CD4-positive, alpha-beta memory T cell (primary cell): ENCODE results near the gene GUSB. TPM values are rescaled to one million over a fixed set of nuclear protein-coding genes. Genes with fewer than 3 reads are reported as not detected.
"Not testable (repeated sequence)": the region's sequence is repeated elsewhere in the genome, so short reads cannot be mapped to it uniquely, and the experiment has no call there.

Experiments
- CTCF ChIA-PET: fragments of 350-600 bp; sonication (Branson Sonifier 250); formaldehyde crosslinking; loops from one replicate; lab custom pipeline; 2021; ENCODE audit warnings: inconsistent platforms; ENCODE audit not compliant: partially characterized antibody; lab: Charles Lee
- POLR2A ChIA-PET: fragments of 350-600 bp; sonication (Branson Sonifier 250); formaldehyde crosslinking; loops from one replicate; lab custom pipeline; 2021; ENCODE audit not compliant: partially characterized antibody; lab: Charles Lee
- DNase-seq, 5 donors: peaks; one replicate each; pipeline versions ENCODE4 v3.0.0 to v3.0.0-alpha.2; 2020 to 2022; ENCODE audit warnings: mixed read lengths in 1 of 5
- H3K27ac ChIP-seq: one replicate; pipeline ENCODE4 v1.7.0; 2013; ENCODE audit warnings: low read depth, low read length
- H3K27me3 ChIP-seq: 2 replicates; pipeline ENCODE4 v1.7.0; 2013; ENCODE audit warnings: mild to moderate bottlenecking, low read length, moderate library complexity; ENCODE audit not compliant: insufficient read depth
- H3K36me3 ChIP-seq: 2 replicates; pipeline ENCODE4 v1.7.0; 2013; ENCODE audit warnings: mild to moderate bottlenecking, low read length, moderate library complexity; ENCODE audit not compliant: insufficient read depth
- H3K4me1 ChIP-seq: 2 replicates; pipeline ENCODE4 v1.7.0; 2013; ENCODE audit warnings: mild to moderate bottlenecking, low read length, moderate library complexity; ENCODE audit not compliant: insufficient read depth
- H3K4me3 ChIP-seq, 2 donors: one replicate each; pipeline ENCODE4 v1.7.0; 2013; ENCODE audit warnings: low read length in 2 of 2, mild to moderate bottlenecking in 1 of 2
- H3K9me3 ChIP-seq, 2 donors: one replicate each; pipeline ENCODE4 v1.7.0; 2013; ENCODE audit warnings: low read length in 2 of 2, control low read depth in 1 of 2; ENCODE audit not compliant: control insufficient read depth in 1 of 2
- H3K27ac Mint-ChIP-seq, 7 donors: one replicate each; pipeline ENCODE4 v1.8.0; 2020 to 2021; ENCODE audit warnings: mixed read lengths in 7 of 7, mild to moderate bottlenecking in 6 of 7, inconsistent platforms in 3 of 7, moderate library complexity in 3 of 7
- H3K27me3 Mint-ChIP-seq, 2 donors: one replicate each; pipeline ENCODE4 v1.8.0; 2020 to 2021; ENCODE audit warnings: mixed read lengths in 2 of 2
- H3K36me3 Mint-ChIP-seq, 2 donors: one replicate each; pipeline ENCODE4 v1.8.0; 2020 to 2021; ENCODE audit warnings: mixed read lengths in 2 of 2, inconsistent platforms in 1 of 2, mild to moderate bottlenecking in 1 of 2
- H3K4me1 Mint-ChIP-seq, 4 donors: one replicate each; pipeline ENCODE4 v1.8.0; 2020 to 2021; ENCODE audit warnings: mixed read lengths in 4 of 4, mild to moderate bottlenecking in 1 of 4
- H3K4me3 Mint-ChIP-seq, 8 donors: one replicate each; pipeline ENCODE4 v1.8.0; 2020 to 2021; ENCODE audit warnings: mixed read lengths in 8 of 8, mild to moderate bottlenecking in 7 of 8, moderate library complexity in 6 of 8, inconsistent platforms in 3 of 8
- H3K9me3 Mint-ChIP-seq, 8 donors: one replicate each; pipeline ENCODE4 v1.8.0; 2020 to 2021; ENCODE audit warnings: mixed read lengths in 8 of 8, mild to moderate bottlenecking in 5 of 8, inconsistent platforms in 3 of 8, moderate library complexity in 1 of 8
- intact Hi-C: fragments of 100-400 bp; cut with micrococcal nuclease; formaldehyde crosslinking; loops from one replicate; pipeline ENCODE4 v1.15.1; 2023
- polyA plus RNA-seq, 2 donors: library from polyadenylated mRNA; unstranded; fragments of 300-500 nt; fragmentation: Illumina TruSeq; gene quantifications; one replicate each; pipeline ENCODE4 v1.2.3, GENCODE V29; 2021
- total RNA-seq, 2 experiments: library from RNA; stranded (reverse); gene quantifications; one replicate each; pipeline ENCODE4 v1.2.3, GENCODE V29; 2021

The GUSB gene
- total and polyA plus RNA-seq, 4 experiments from 2014 or later: 48.0 to 63.5 (median 50.6) TPM

DNA sequence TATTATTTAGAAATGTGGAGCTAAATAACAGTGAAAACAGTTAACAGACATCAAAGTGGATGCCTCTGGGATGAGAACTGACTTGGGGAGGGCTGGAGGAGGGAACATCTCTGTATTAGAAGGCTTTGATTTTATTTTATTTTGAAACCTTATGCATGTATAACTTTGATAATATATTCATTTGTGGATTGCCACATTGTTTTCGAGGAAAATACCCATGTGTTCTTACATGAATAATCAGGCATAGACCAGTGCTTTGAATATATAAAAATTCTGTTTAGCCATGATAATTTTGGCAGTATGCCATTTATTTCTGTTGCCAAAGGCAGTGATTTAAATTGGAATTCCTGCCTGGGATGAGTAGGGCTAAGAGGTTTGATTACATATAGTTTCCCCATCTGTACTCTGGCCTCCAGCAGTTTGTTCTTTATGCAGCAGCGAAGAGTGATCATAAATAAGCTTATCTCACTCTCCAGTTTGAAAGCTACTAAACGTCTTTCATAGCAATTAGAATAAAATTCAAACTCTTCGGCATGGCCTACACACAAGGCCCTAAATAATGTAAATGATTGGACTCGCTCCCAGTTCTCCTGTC is 18.9 kb upstream of the GUSB start:
- H3K9me3 Mint-ChIP-seq, H3K27ac Mint-ChIP-seq, H3K36me3 ChIP-seq, H3K4me3 ChIP-seq, intact Hi-C loops, H3K4me1 ChIP-seq, CTCF ChIA-PET, H3K27me3 ChIP-seq, H3K36me3 Mint-ChIP-seq, POLR2A ChIA-PET, DNase-seq, H3K4me3 Mint-ChIP-seq, H3K4me1 Mint-ChIP-seq, H3K27me3 Mint-ChIP-seq, H3K27ac ChIP-seq, H3K9me3 ChIP-seq: not testable (repeated sequence)

DNA sequence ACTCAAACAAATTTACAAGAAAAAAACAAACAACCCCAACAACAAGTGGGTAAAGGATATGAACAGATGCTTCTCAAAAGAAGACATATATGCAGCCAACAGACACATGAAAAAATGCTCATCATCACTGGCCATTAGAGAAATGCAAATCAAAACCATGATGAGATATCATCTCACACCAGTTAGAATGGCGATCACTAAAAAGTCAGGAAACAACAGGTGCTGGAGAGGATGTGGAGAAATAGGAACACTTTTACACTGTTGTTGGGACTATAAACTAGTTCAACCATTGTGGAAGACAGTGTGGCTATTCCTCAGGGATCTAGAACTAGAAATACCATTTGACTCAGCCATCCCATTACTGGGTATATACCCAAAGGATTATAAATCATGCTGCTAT is 13.0 kb upstream of the GUSB start:
- POLR2A ChIA-PET, H3K9me3 Mint-ChIP-seq, H3K36me3 Mint-ChIP-seq, DNase-seq, H3K4me1 ChIP-seq, CTCF ChIA-PET, H3K36me3 ChIP-seq, H3K4me3 Mint-ChIP-seq, H3K27me3 Mint-ChIP-seq, H3K27ac ChIP-seq, H3K27ac Mint-ChIP-seq, H3K9me3 ChIP-seq, H3K27me3 ChIP-seq, intact Hi-C loops, H3K4me3 ChIP-seq, H3K4me1 Mint-ChIP-seq: not testable (repeated sequence)

DNA sequence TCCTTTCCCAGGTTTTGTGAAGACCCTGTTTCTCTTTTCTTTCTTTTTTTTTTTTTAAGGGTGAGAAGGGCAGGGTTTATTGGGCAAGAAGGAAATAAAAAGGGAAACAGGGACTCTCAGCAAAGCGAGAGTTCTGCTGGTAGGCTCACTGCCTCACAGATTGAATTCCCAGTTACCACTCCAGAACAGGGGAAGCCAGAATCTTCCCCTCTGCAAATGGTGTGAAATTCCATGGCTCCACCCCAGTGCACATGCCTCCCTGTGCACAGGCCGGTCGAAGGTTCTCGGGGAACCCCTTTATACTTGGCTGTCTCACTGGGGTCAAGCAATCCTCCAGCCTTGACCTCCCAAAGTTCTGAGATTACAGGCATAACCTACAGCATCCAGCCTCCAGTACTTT is 10.5 kb upstream of the GUSB start:
- no peaks in the 10 kb centered on the region for H3K36me3 Mint-ChIP-seq
- H3K9me3 ChIP-seq: no peaks in the 10 kb centered on the region
- H3K27ac Mint-ChIP-seq: no peak overlapping the region
- ChIA-PET POLR2A (no interaction called here), CTCF (no interaction called here)
- H3K27me3 ChIP-seq: no peaks in the 10 kb centered on the region
- H3K27me3 Mint-ChIP-seq: no peaks in the 10 kb centered on the region
- H3K4me1 ChIP-seq: no peaks in the 10 kb centered on the region
- no peaks in the 10 kb centered on the region for H3K36me3 ChIP-seq
- H3K27ac ChIP-seq: no peak overlapping the region
- no peaks in the 10 kb centered on the region for H3K9me3 Mint-ChIP-seq
- no peak for DNase-seq
- H3K4me3 ChIP-seq: no peak overlapping the region
- no peaks in the 10 kb centered on the region for H3K4me1 Mint-ChIP-seq
- intact Hi-C loops: no loop called here
- H3K4me3 Mint-ChIP-seq: no peak overlapping the region

DNA sequence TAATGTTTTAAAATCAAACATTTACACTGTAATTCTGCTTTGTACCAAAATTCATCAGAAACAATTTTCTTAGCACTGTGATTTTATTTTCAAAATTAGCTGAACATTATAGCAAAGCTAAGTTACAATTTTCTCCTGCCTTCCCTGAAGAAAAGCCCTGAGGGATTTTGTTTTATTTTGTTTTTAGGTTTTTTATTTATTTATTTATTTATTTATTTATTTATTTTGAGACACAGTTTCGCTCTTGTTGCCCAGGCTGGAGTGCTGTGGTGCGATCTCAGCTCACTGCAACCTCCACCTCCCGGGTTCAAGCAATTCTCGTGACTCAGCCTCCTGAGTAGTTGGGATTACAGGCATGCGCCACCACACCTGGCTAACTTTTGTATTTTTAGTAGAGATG is 9.8 kb upstream of the GUSB start:
- H3K27ac ChIP-seq, H3K27me3 Mint-ChIP-seq, H3K27ac Mint-ChIP-seq, H3K36me3 ChIP-seq, H3K4me3 ChIP-seq, H3K4me1 Mint-ChIP-seq, H3K27me3 ChIP-seq, H3K9me3 ChIP-seq, POLR2A ChIA-PET, H3K36me3 Mint-ChIP-seq, intact Hi-C loops, CTCF ChIA-PET, DNase-seq, H3K9me3 Mint-ChIP-seq, H3K4me3 Mint-ChIP-seq, H3K4me1 ChIP-seq: not testable (repeated sequence)

- H3K4me3 ChIP-seq: no peak overlapping the region
- ChIA-PET POLR2A (no interaction called here), CTCF (no interaction called here)
- intact Hi-C loops: no loop called here
- Mint-ChIP-seq H3K4me3 (no peak overlapping the region), H3K9me3 (no peaks in the 10 kb centered on the region), H3K27ac (no peak overlapping the region), H3K27me3 (no peaks in the 10 kb centered on the region), H3K36me3 (no peaks in the 10 kb centered on the region), H3K4me1 (no peaks in the 10 kb centered on the region)
- H3K9me3 ChIP-seq: no peaks in the 10 kb centered on the region
- no peaks in the 10 kb centered on the region for H3K36me3 ChIP-seq
- no peak for DNase-seq
- no peak overlapping the region for H3K27ac ChIP-seq
- H3K27me3 ChIP-seq: no peaks in the 10 kb centered on the region
- no peaks in the 10 kb centered on the region for H3K4me1 ChIP-seq
Measured at GRCh38 chr7:65989694-65990080, 7.7 kb upstream of the GUSB start.

DNA sequence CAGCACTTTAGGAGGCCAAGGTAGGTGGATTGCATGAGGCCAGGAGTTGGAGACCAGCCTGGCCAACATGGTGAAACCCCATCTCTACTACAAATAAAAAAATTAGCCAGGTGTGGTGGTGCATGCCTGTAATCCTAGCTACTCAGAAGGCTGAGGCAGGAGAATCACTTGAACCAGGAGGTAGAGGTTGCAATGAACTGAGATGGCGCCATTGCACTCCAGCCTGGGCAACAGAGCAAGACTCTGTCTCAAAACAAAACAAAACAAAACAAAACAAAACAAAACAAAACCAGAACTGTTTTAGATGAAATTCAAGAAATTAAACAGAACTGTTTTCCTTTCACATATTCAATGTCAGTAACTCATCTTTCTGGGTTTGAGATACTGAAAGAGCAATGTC is 6.5 kb upstream of the GUSB start:
- not testable (repeated sequence) for H3K27ac Mint-ChIP-seq

DNA sequence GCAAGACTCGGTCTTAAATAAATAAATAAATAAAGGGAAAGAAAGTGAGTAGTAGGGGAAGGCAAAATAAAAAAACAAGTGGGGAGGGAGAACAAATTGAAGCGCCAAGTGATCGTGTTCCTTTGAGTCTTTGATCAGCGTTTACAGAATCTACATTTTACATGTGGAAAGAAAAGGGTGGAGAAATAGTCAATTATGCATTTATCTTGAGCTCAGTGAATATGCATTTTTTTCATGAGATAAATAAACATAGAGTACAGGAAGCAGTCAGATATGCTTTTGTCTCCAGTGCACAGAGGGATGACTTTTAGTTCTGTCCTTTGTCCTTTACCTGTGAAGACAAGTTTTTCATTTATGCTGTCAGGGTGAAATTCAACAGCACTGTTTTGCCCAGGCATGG is 6.1 kb upstream of the GUSB start:
- no peaks in the 10 kb centered on the region for H3K27me3 ChIP-seq
- H3K4me1 ChIP-seq: no peaks in the 10 kb centered on the region
- POLR2A ChIA-PET: no interaction called here
- intact Hi-C loops: no loop called here
- H3K36me3 Mint-ChIP-seq: no peaks in the 10 kb centered on the region
- no peak overlapping the region for H3K4me3 ChIP-seq
- H3K4me3 Mint-ChIP-seq: no peak overlapping the region
- no peak for DNase-seq
- H3K9me3 ChIP-seq: no peaks in the 10 kb centered on the region
- no peaks in the 10 kb centered on the region for H3K9me3 Mint-ChIP-seq
- H3K27ac ChIP-seq: no peak overlapping the region
- no peaks in the 10 kb centered on the region for H3K27me3 Mint-ChIP-seq
- no peaks in the 10 kb centered on the region for H3K36me3 ChIP-seq
- H3K27ac Mint-ChIP-seq: no peak overlapping the region
- H3K4me1 Mint-ChIP-seq: no peaks in the 10 kb centered on the region
- CTCF ChIA-PET: interaction anchor here (0.8 kb wide), 1 partner anchor 43 kb away, joined by 3 read pairs; no protein-coding TSS in a partner anchor

More for the DNA sequence above, 6.5 kb upstream of the GUSB start:
- DNase-seq, H3K27me3 Mint-ChIP-seq, CTCF ChIA-PET, H3K9me3 Mint-ChIP-seq, H3K4me3 Mint-ChIP-seq, H3K27ac ChIP-seq, H3K36me3 ChIP-seq, H3K9me3 ChIP-seq, H3K36me3 Mint-ChIP-seq, H3K27me3 ChIP-seq, H3K4me3 ChIP-seq, H3K4me1 Mint-ChIP-seq, H3K4me1 ChIP-seq, intact Hi-C loops: not testable (repeated sequence)
- POLR2A ChIA-PET: interaction anchor here (0.6 kb wide), 1 partner anchor 145 kb away, joined by 3 read pairs; no protein-coding TSS in a partner anchor
